ENCODE data around the gene GJA9. TPM values are rescaled to one million over a fixed set of nuclear protein-coding genes. Genes with fewer than 3 reads are reported as not detected.

Gene GJA9
- total and polyA plus RNA-seq, 2 of the 8 experiments (the other 6 are each of a cell fraction or from before 2014, with no cell fraction given): not detected

GRCh38 chr1:38834221-38834782 is 47.1 kb downstream of the GJA9 start (continued):
- TF ChIP-seq POU5F1 (IDR thresholded peaks at IDR 0.05; ENCODE audit: low read depth, low read length) (no peak), EZH2 (IDR thresholded peaks at IDR 0.05; ENCODE audit: low read depth, low read length, severe bottlenecking) (no peak), ATF3 (IDR thresholded peaks at IDR 0.05; ENCODE audit: insufficient read depth, low read depth, low read length) (no peak), CTBP2 (IDR thresholded peaks at IDR 0.05; ENCODE audit: borderline replicate concordance, insufficient read depth, insufficient read length, low read length) (no peak), CBX8 (IDR thresholded peaks at IDR 0.05; ENCODE audit: borderline replicate concordance, low read depth, low read length) (no peak), KDM4A (IDR thresholded peaks at IDR 0.05; ENCODE audit: low read depth, low read length, severe bottlenecking) (no peak), ZNF274 (IDR thresholded peaks at IDR 0.05; ENCODE audit: borderline replicate concordance, extremely low read depth, low read length) (no peak)
